Peyer's patch (tissue), 4 donors: ENCODE data around the gene NPHP3.
"Not testable (repeated sequence)": the region's sequence is repeated elsewhere in the genome, so short reads cannot be mapped to it uniquely, and the experiment has no call there.

Experiments used
- CTCF ChIP-seq, 6 experiments: fragments of 450-650 bp in 4 of 6; fragments of 200-600 bp in 2 of 6; sonication (generic) in 1 of 6; IDR thresholded peaks; one replicate each; pipeline ENCODE4 v1.5.1; 2017 to 2019; ENCODE audit warnings: antibody characterized with exemption in 6 of 6, mild to moderate bottlenecking in 3 of 6, moderate library complexity in 1 of 6
- POLR2A ChIP-seq, 2 donors: fragments of 450-650 bp; IDR thresholded peaks; one replicate each; pipeline ENCODE4 v1.5.1; 2017; ENCODE audit warnings: antibody characterized with exemption in 2 of 2, mild to moderate bottlenecking in 2 of 2, moderate library complexity in 2 of 2

GRCh38 chr3:132746720-132747119 is 24.5 kb upstream of the NPHP3 start:
- not testable (repeated sequence) for TF ChIP-seq CTCF, POLR2A (IDR thresholded peaks at IDR 0.05)
